Esophagus muscularis mucosa (tissue), 4 donors: ENCODE measurements around the gene ETV7. TPM values are rescaled to one million over a fixed set of nuclear protein-coding genes. Genes with fewer than 3 reads are reported as not detected.

Experiments
- DNase-seq: peaks from one replicate; pipeline ENCODE4 v3.0.0-alpha.2; 2017; ENCODE audit errors: extremely low spot score
- H3K27ac ChIP-seq, 4 donors: fragments of 200-600 bp; sonication (generic); replicated peaks in 1 of 4; 1 replicate in 3 of 4; 2 replicates in 1 of 4; pipeline ENCODE4 v1.5.1; 2016 to 2019; ENCODE audit warnings: mild to moderate bottlenecking in 1 of 4
- H3K27me3 ChIP-seq, 4 donors: fragments of 200-600 bp; sonication (generic); one replicate each; pipeline versions ENCODE4 v1.5.1 to v1.6.0; 2016 to 2019
- H3K36me3 ChIP-seq, 4 donors: fragments of 200-600 bp; sonication (generic); one replicate each; pipeline ENCODE4 v1.5.1; 2016 to 2019
- H3K4me1 ChIP-seq, 4 donors: fragments of 200-600 bp; sonication (generic); one replicate each; pipeline ENCODE4 v1.5.1; 2016 to 2019
- H3K4me3 ChIP-seq, 4 donors: fragments of 200-600 bp; sonication (generic); 1 replicate in 2 of 4; 2 replicates in 2 of 4; pipeline ENCODE4 v1.5.1; 2016 to 2019; ENCODE audit warnings: mild to moderate bottlenecking in 4 of 4, moderate library complexity in 1 of 4
- H3K9me3 ChIP-seq, 4 donors: fragments of 200-600 bp; sonication (generic); 1 replicate in 3 of 4; 2 replicates in 1 of 4; pipeline ENCODE4 v1.5.1; 2016 to 2019
- EP300 ChIP-seq: sonication (generic); formaldehyde crosslinking; IDR thresholded peaks from one replicate; pipeline ENCODE4 v1.6.1; 2017; ENCODE audit warnings: antibody characterized with exemption
- POLR2A ChIP-seq: fragments of 450-650 bp; IDR thresholded peaks from one replicate; pipeline ENCODE4 v1.6.1; 2017; ENCODE audit warnings: antibody characterized with exemption, moderate library complexity, mild to moderate bottlenecking, low read depth
- POLR2AphosphoS5 ChIP-seq, 2 donors: sonication (generic); formaldehyde crosslinking; IDR thresholded peaks; one replicate each; pipeline ENCODE4 v1.6.1; 2017; ENCODE audit warnings: antibody characterized with exemption in 2 of 2
- WGBS: methylation state at CpG from one replicate; pipeline ENCODE4 v1.1.5; 2018; 5-methylcytosine and 5-hydroxymethylcytosine counted together
- intact Hi-C: fragments of 100-400 bp; cut with DNase I; formaldehyde crosslinking; loops from one replicate; pipeline ENCODE4 v1.15.1; 2023
- total RNA-seq, 4 donors: library from RNA; depleted of rRNA; stranded (reverse); fragments of >200 nt; gene quantifications; one replicate each; pipeline versions ENCODE4 v1.1.0 to v1.2.1, GENCODE V29; 2016
- TF ChIP-seq, protein P1 (sequence below), 3 experiments: fragments of 200-600 bp in 2 of 3; fragments of 450-650 bp in 1 of 3; sonication (generic) in 2 of 3; IDR thresholded peaks; one replicate each; pipeline ENCODE4 v1.5.1; 2017 to 2019; ENCODE audit warnings: antibody characterized with exemption in 3 of 3, mild to moderate bottlenecking in 2 of 3, moderate library complexity in 1 of 3

The ETV7 gene
- total RNA-seq, 4 donors from 2014 or later = 0.71 to 1.5 TPM; not detected in 2

DNA sequence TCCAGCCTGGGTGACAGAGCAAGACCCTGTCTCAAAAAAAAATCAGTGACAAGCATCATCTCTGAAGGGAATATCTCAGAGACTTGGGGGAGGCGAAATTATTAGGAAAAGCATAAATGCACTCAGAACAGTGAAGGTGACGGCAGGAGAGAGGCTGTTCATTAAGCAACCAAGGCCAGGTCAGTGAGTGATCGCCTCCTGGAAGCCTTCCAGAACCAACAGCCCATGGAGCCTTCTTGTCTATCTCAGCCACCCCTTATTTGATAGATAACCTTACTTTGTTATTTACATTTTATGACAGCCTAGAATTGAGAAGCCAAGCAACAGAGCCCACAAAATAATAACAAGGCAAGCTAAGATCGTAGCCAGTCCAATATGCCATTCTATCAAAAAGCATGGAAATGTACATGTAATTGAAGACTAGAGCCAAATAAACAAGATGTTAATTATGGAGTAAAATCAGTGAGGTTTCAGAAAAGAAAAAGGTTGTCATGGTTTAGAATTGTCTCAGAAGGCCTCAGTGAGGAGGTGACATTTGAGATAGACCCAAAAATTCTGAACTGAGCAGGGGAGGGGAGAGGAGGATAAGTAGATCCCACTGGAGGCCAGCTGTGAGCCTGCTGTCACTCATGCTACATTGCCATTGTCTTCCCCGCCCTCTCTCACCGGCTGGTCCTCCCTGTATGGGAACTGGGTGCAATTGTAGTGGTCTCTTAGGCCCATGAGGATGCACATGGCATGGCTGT is 68.6 kb downstream of the ETV7 start:
- Histone ChIP-seq H3K36me3 (no peaks in the 10 kb centered on the region), H3K4me1 (no peaks in the 10 kb centered on the region), H3K4me3 (no peak overlapping the region), H3K27ac (no peak overlapping the region), H3K27me3 (no peaks in the 10 kb centered on the region), H3K9me3 (no peaks in the 10 kb centered on the region)
- intact Hi-C loops = no loop called here
- no peak for DNase-seq
- TF ChIP-seq, protein P1, sequence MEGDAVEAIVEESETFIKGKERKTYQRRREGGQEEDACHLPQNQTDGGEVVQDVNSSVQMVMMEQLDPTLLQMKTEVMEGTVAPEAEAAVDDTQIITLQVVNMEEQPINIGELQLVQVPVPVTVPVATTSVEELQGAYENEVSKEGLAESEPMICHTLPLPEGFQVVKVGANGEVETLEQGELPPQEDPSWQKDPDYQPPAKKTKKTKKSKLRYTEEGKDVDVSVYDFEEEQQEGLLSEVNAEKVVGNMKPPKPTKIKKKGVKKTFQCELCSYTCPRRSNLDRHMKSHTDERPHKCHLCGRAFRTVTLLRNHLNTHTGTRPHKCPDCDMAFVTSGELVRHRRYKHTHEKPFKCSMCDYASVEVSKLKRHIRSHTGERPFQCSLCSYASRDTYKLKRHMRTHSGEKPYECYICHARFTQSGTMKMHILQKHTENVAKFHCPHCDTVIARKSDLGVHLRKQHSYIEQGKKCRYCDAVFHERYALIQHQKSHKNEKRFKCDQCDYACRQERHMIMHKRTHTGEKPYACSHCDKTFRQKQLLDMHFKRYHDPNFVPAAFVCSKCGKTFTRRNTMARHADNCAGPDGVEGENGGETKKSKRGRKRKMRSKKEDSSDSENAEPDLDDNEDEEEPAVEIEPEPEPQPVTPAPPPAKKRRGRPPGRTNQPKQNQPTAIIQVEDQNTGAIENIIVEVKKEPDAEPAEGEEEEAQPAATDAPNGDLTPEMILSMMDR (IDR thresholded peaks at IDR 0.05) = no peak
- TF ChIP-seq EP300 (no peak), POLR2A (no peak), POLR2AphosphoS5 (IDR thresholded peaks at IDR 0.05) (no peak)
- 81% methylated on average over 6 of the region's 6 CpGs for WGBS

DNA sequence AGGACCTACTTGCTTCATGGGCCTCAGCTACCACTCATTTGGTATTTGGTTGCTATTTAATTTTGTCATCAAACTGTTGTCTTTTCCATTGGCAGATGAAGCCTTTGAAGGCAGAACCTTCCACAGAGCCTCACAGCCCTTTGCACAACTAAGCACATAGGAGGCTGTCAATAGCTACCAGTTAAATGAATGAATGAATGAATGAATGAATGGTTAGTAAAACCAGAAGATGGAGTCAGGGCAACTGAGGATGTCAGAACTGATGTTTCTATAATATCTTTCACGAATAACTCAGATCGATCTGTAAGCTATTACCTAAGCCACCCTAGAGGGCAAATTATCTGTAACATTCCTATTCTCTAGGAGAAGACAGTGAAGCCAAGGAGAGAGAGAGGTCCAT is 69.8 kb downstream of the ETV7 start:
- peaks cover 0 to 8% (median 0%) of the 10 kb centered on the region in 4 donors for H3K4me1 ChIP-seq

More for the DNA sequence above, 69.8 kb downstream of the ETV7 start:
- Histone ChIP-seq H3K27me3 (no peaks in the 10 kb centered on the region), H3K27ac (no peak overlapping the region), H3K4me3 (no peak overlapping the region), H3K36me3 (no peaks in the 10 kb centered on the region), H3K9me3 (no peaks in the 10 kb centered on the region)
- intact Hi-C loops = no loop called here
- 97% methylated on average over 2 of the region's 2 CpGs for WGBS
- no peak for DNase-seq
- no peak for TF ChIP-seq EP300
- TF ChIP-seq, protein P1 (IDR thresholded peaks at IDR 0.05) = no peak
- TF ChIP-seq POLR2AphosphoS5 (IDR thresholded peaks at IDR 0.05) = no peak
- no peak for TF ChIP-seq POLR2A

Other genes with a start within 250 kb of the ETV7 start
- 10 to 100 TPM; 21.5 to 34.8 (median 22.3) TPM for gene BRPF3, start 190.9 kb downstream of the ETV7 start, total RNA-seq
- gene PNPLA1, start 117.6 kb downstream of the ETV7 start, total RNA-seq = under 1 TPM in 1 of 4 donors, not detected in 3; 0.33 TPM
- gene BNIP5, start 50.8 kb downstream of the ETV7 start, total RNA-seq = not detected
- not detected for gene PXT1, start 55.2 kb upstream of the ETV7 start, total RNA-seq
- 10 to 100 TPM; 47.3 to 78.2 (median 63.0) TPM for gene KCTD20, start 55.3 kb upstream of the ETV7 start, total RNA-seq
- gene STK38, start 159.8 kb upstream of the ETV7 start, total RNA-seq = 10 to 100 TPM; 32.0 to 44.3 (median 40.3) TPM
- gene SRSF3, start 206.7 kb upstream of the ETV7 start, total RNA-seq = 100 to 1,000 TPM; 149 to 226 (median 180) TPM